SH-SY5Y (cell line): Measurements from ENCODE around the gene KEAP1.

Source experiments
- GATA2 ChIP-seq: IDR thresholded peaks from 2 replicates; pipeline ENCODE4 v1.6.1; 2011; ENCODE audit warnings: mild to moderate bottlenecking, low read depth, low read length
- GATA3 ChIP-seq: IDR thresholded peaks from 2 replicates; pipeline ENCODE4 v1.6.1; 2011; ENCODE audit warnings: low read depth, mild to moderate bottlenecking, low read length, moderate library complexity

DNA sequence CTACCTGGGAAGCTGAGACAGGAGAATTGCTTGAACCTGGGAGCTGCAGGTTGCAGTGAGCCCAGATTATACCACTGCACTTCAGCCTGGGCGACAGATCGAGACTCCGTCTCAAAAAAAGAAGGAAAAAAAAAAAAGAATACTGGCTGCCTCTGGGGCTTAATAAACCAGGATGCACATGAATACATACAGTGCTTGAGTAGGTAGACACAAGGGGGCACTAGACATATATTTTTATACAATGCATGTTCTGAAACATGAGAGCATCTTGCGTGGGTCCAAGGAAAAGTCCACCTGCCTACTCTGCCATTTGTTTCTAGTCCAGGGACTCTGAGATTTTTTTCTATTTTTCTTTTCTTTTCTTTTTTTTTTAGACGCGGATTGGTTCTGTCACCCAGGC is 31.2 kb downstream of the KEAP1 start:
- TF ChIP-seq GATA3 (no peak), GATA2 (no peak)
